ENCODE data around the gene RBM39. TPM values are rescaled to one million over a fixed set of nuclear protein-coding genes. Genes with fewer than 3 reads are reported as not detected.

The RBM39 gene
- total and polyA plus RNA-seq, 2 of the 13 experiments (the other 11 are each of a cell fraction or from before 2014, with no cell fraction given) = 788 to 920 TPM

GRCh38 chr20:35721219-35721618 lies 20.8 kb downstream of the RBM39 start:
- POLR2A ChIA-PET = interaction anchor here (1.9 to 23.6 kb wide), 3 partner anchors 4 to 15 kb away, joined by 10 to 319 read pairs (median 319); partner anchors contain the start of genes NFS1 and ROMO1
- H3K4me1 ChIP-seq (ENCODE audit: insufficient read depth, low read length) = 0 out of 2 replicates have a peak, but pooled peaks cover 5% of the 10 kb centered on the region
- H3K9ac ChIP-seq (ENCODE audit: insufficient read depth, low read depth, low read length) = no peak overlapping the region
- intact Hi-C loops (cut with micrococcal nuclease; ENCODE audit: unreplicated experiment) (no loop called here), in situ Hi-C loops (cut with HindIII; ENCODE audit: extremely low pct_ligation_motif_present, low pct_unique_long_range_greater_than_20kb) (no loop called here)
- DNase-seq (ENCODE audit: low spot score) (no peak), FAIRE-seq (no peak), ATAC-seq (no peak)
- no peak overlapping the region for H3K27ac ChIP-seq (ENCODE audit: extremely low read length, insufficient read depth, low read length)
- H3K4me3 ChIP-seq (replicated peaks in 1 of 3; ENCODE audit: insufficient read depth in 1 of 3, low read depth in 2 of 3, low read length in 3 of 3) = no peak overlapping the region
- CTCF ChIA-PET (ENCODE audit: low intra/inter-chr PET ratio, low total read pairs) = no interaction called here
- peaks cover 74 to 97% of the 10 kb centered on the region in 2 experiments for H3K36me3 ChIP-seq (replicated peaks in 1 of 2; ENCODE audit: control insufficient read depth in 1 of 2, insufficient read depth in 2 of 2, low read length in 2 of 2)
- no peaks in the 10 kb centered on the region for H3K27me3 ChIP-seq (ENCODE audit: control insufficient read depth in 1 of 2, insufficient read depth in 2 of 2, low read length in 2 of 2)
- H4K20me1 ChIP-seq (ENCODE audit: insufficient read depth, low read length) = peaks cover 100% of the 10 kb centered on the region
- H3K79me2 ChIP-seq (ENCODE audit: insufficient read depth, low read length) = peaks cover 90% of the 10 kb centered on the region
- no peaks in the 10 kb centered on the region for H3K9me3 ChIP-seq (ENCODE audit: low read length)
- no peak for TF ChIP-seq GMEB2 (CRISPR knock-in tag; IDR thresholded peaks at IDR 0.05; ENCODE audit: low read depth)
- TF ChIP-seq AGO2 (optimal IDR thresholded peaks at IDR 0.05; ENCODE audit: low read depth, low read length) = peak; percentile 5
- 0 out of 2 replicates have a peak, but pooled peaks have one; percentile 22 for TF ChIP-seq ZFP36L1 (CRISPR knock-in tag; IDR thresholded peaks at IDR 0.05)
- no peak for TF ChIP-seq TP53 (CRISPR knock-in tag; conservative IDR thresholded peaks at IDR 0.05)
- TF ChIP-seq NR2F1 (CRISPR knock-in tag; IDR thresholded peaks at IDR 0.05) = peak in 1 of 2 experiments; percentile 38; a peak in 1 of 4 replicates
- no peak overlapping the region for H3K4me2 ChIP-seq (ENCODE audit: low read depth, low read length)
- TSS peak; percentile 11 for BruUV-seq (replicated peaks)
- no peak overlapping the region for H2AFZ ChIP-seq (ENCODE audit: low read length)
- 97% methylated on average over 3 of the region's 3 CpGs for WGBS (ENCODE audit: low lambda C conversion rate)
